Measurements from ENCODE around the gene ZNF609.
"Not testable (repeated sequence)": the region's sequence is repeated elsewhere in the genome, so short reads cannot be mapped to it uniquely, and the experiment has no call there.

ZNF609 gene

GRCh38 chr15:64634027-64634426, 173.6 kb downstream of the ZNF609 start:
- Histone ChIP-seq H3K4me1 (ENCODE audit: insufficient read depth, insufficient read length) (no peaks in the 10 kb centered on the region), H3K36me3 (ENCODE audit: insufficient read depth, insufficient read length, low read length) (peaks cover 9% of the 10 kb centered on the region), H3K4me3 (ENCODE audit: insufficient read length, low read depth) (no peak overlapping the region), H3K27me3 (ENCODE audit: insufficient read depth, insufficient read length) (no peaks in the 10 kb centered on the region), H3K9ac (ENCODE audit: insufficient read length, low read depth) (no peak overlapping the region), H3K9me3 (ENCODE audit: insufficient read depth, low read length) (peaks cover 8% of the 10 kb centered on the region)
- no peak for DNase-seq (ENCODE audit: low read depth, low spot score)
- TF ChIP-seq SUZ12 (IDR thresholded peaks at IDR 0.05; ENCODE audit: extremely low read depth, insufficient read depth, insufficient read length) (no peak), ZNF274 (IDR thresholded peaks at IDR 0.05; ENCODE audit: low read depth, low read length) (no peak), YY1 (IDR thresholded peaks at IDR 0.05; ENCODE audit: insufficient read depth, insufficient read length) (no peak)

- no peak overlapping the region for H3K9ac ChIP-seq (ENCODE audit: insufficient read length, low read depth)
- TF ChIP-seq YY1 (IDR thresholded peaks at IDR 0.05; ENCODE audit: insufficient read depth, insufficient read length) = no peak
- no peak for TF ChIP-seq ZNF274 (IDR thresholded peaks at IDR 0.05; ENCODE audit: low read depth, low read length)
- TF ChIP-seq SUZ12 (IDR thresholded peaks at IDR 0.05; ENCODE audit: extremely low read depth, insufficient read depth, insufficient read length) = no peak
- DNase-seq (ENCODE audit: low read depth, low spot score) = peak; percentile 85
- H3K4me3 ChIP-seq (ENCODE audit: insufficient read length, low read depth) = no peak overlapping the region
- H3K27me3 ChIP-seq (ENCODE audit: insufficient read depth, insufficient read length) = no peaks in the 10 kb centered on the region
- peaks cover 8% of the 10 kb centered on the region for H3K9me3 ChIP-seq (ENCODE audit: insufficient read depth, low read length)
- H3K4me1 ChIP-seq (ENCODE audit: insufficient read depth, insufficient read length) = no peaks in the 10 kb centered on the region
- H3K36me3 ChIP-seq (ENCODE audit: insufficient read depth, insufficient read length, low read length) = peaks cover 9% of the 10 kb centered on the region
Observed at GRCh38 chr15:64634576-64635498, 174.5 kb downstream of the ZNF609 start.

- TF ChIP-seq ZNF274 (IDR thresholded peaks at IDR 0.05; ENCODE audit: low read depth, low read length) (no peak), YY1 (IDR thresholded peaks at IDR 0.05; ENCODE audit: insufficient read depth, insufficient read length) (no peak), SUZ12 (IDR thresholded peaks at IDR 0.05; ENCODE audit: extremely low read depth, insufficient read depth, insufficient read length) (no peak)
- DNase-seq (ENCODE audit: low read depth, low spot score) = no peak
- no peaks in the 10 kb centered on the region for H3K4me1 ChIP-seq (ENCODE audit: insufficient read depth, insufficient read length)
- peaks cover 8% of the 10 kb centered on the region for H3K9me3 ChIP-seq (ENCODE audit: insufficient read depth, low read length)
- no peaks in the 10 kb centered on the region for H3K27me3 ChIP-seq (ENCODE audit: insufficient read depth, insufficient read length)
- peaks cover 9% of the 10 kb centered on the region for H3K36me3 ChIP-seq (ENCODE audit: insufficient read depth, insufficient read length, low read length)
- H3K4me3 ChIP-seq (ENCODE audit: insufficient read length, low read depth) = no peak overlapping the region
- peak overlapping the region; percentile 38 for H3K9ac ChIP-seq (ENCODE audit: insufficient read length, low read depth)
Observed at GRCh38 chr15:64635499-64636495, 175.4 kb downstream of the ZNF609 start.

GRCh38 chr15:64636556-64636955, 176.2 kb downstream of the ZNF609 start:
- H3K4me1 ChIP-seq (ENCODE audit: insufficient read depth, insufficient read length) = no peaks in the 10 kb centered on the region
- peaks cover 9% of the 10 kb centered on the region for H3K36me3 ChIP-seq (ENCODE audit: insufficient read depth, insufficient read length, low read length)
- no peak for DNase-seq (ENCODE audit: low read depth, low spot score)

GRCh38 chr15:64637412-64637811, 177.0 kb downstream of the ZNF609 start:
- DNase-seq (ENCODE audit: low read depth, low spot score) = no peak
- Histone ChIP-seq H3K27me3 (ENCODE audit: insufficient read depth, insufficient read length) (no peaks in the 10 kb centered on the region), H3K4me3 (ENCODE audit: insufficient read length, low read depth) (no peak overlapping the region), H3K9ac (ENCODE audit: insufficient read length, low read depth) (no peak overlapping the region), H3K9me3 (ENCODE audit: insufficient read depth, low read length) (peaks cover 8% of the 10 kb centered on the region), H3K36me3 (ENCODE audit: insufficient read depth, insufficient read length, low read length) (peaks cover 9% of the 10 kb centered on the region), H3K4me1 (ENCODE audit: insufficient read depth, insufficient read length) (no peaks in the 10 kb centered on the region)
- no peak for TF ChIP-seq ZNF274 (IDR thresholded peaks at IDR 0.05; ENCODE audit: low read depth, low read length)
- no peak for TF ChIP-seq SUZ12 (IDR thresholded peaks at IDR 0.05; ENCODE audit: extremely low read depth, insufficient read depth, insufficient read length)
- TF ChIP-seq YY1 (IDR thresholded peaks at IDR 0.05; ENCODE audit: insufficient read depth, insufficient read length) = no peak

More at GRCh38 chr15:64636556-64636955, 176.2 kb downstream of the ZNF609 start:
- Histone ChIP-seq H3K4me3 (ENCODE audit: insufficient read length, low read depth) (no peak overlapping the region), H3K9me3 (ENCODE audit: insufficient read depth, low read length) (peaks cover 8% of the 10 kb centered on the region), H3K9ac (ENCODE audit: insufficient read length, low read depth) (no peak overlapping the region), H3K27me3 (ENCODE audit: insufficient read depth, insufficient read length) (no peaks in the 10 kb centered on the region)
- no peak for TF ChIP-seq YY1 (IDR thresholded peaks at IDR 0.05; ENCODE audit: insufficient read depth, insufficient read length)
- TF ChIP-seq SUZ12 (IDR thresholded peaks at IDR 0.05; ENCODE audit: extremely low read depth, insufficient read depth, insufficient read length) = no peak
- TF ChIP-seq ZNF274 (IDR thresholded peaks at IDR 0.05; ENCODE audit: low read depth, low read length) = no peak

- DNase-seq (ENCODE audit: low read depth, low spot score); H3K4me3 ChIP-seq (ENCODE audit: insufficient read length, low read depth); H3K4me1 ChIP-seq (ENCODE audit: insufficient read depth, insufficient read length); H3K27me3 ChIP-seq (ENCODE audit: insufficient read depth, insufficient read length); H3K36me3 ChIP-seq (ENCODE audit: insufficient read depth, insufficient read length, low read length); H3K9me3 ChIP-seq (ENCODE audit: insufficient read depth, low read length); H3K9ac ChIP-seq (ENCODE audit: insufficient read length, low read depth): not testable (repeated sequence)
Observed at GRCh38 chr15:64639744-64640143, 179.4 kb downstream of the ZNF609 start.
